Measurements from ENCODE around the gene NINJ2.

Gene NINJ2

DNA sequence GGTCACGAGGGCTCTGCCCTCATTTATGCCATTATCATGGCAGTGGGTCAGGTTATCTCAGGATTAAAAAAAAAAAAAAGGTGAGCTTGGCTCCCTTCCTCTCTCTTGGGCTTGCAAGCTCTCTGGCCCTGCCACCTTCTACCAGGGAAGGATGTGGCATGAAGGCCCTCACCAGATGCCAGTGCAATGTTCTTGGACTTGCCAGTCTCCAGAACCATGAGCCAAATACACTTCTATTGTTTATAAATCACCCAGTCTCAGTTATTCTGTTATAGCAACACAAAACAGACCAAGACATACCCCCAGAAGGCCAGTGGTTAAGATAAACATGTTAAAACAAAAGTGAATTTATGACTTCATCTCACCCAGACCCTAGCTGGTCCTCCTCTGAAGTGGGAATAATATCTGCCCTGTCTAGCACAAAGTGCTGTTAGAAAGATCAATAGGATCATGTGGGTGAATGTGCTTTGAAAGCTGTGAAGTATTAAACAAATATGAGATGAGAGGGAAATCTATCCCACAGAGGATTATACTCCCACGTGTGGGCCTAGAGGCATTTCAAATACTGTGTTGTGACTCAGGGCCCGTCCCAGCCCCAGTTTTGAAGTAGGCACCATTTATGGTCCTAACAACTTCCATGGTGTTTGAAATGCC lies 88.6 kb downstream of the NINJ2 start:
- no peak overlapping the region for H3K27ac ChIP-seq
- TF ChIP-seq CTCF (conservative IDR thresholded peaks at IDR 0.05), result no peak

GRCh38 chr12:573232-573631 lies 90.0 kb downstream of the NINJ2 start:
- H3K27ac ChIP-seq, result no peak overlapping the region
- TF ChIP-seq CTCF (conservative IDR thresholded peaks at IDR 0.05), result no peak

GRCh38 chr12:572532-572899 lies 90.7 kb downstream of the NINJ2 start:
- TF ChIP-seq CTCF (conservative IDR thresholded peaks at IDR 0.05), result no peak

GRCh38 chr12:571795-572531 lies 91.3 kb downstream of the NINJ2 start:
- TF ChIP-seq CTCF (conservative IDR thresholded peaks at IDR 0.05), result no peak
- peak overlapping the region; percentile 53 for H3K27ac ChIP-seq

More at GRCh38 chr12:572532-572899, 90.7 kb downstream of the NINJ2 start:
- H3K27ac ChIP-seq, result no peak overlapping the region

GRCh38 chr12:570921-571794 lies 92.1 kb downstream of the NINJ2 start:
- no peak for TF ChIP-seq CTCF (conservative IDR thresholded peaks at IDR 0.05)
- H3K27ac ChIP-seq, result peak overlapping the region; percentile 53

GRCh38 chr12:570435-570920 lies 92.8 kb downstream of the NINJ2 start:
- no peak for TF ChIP-seq CTCF (conservative IDR thresholded peaks at IDR 0.05)
- peak overlapping the region; percentile 53; the same call in 1 of the 2 replicates for H3K27ac ChIP-seq

All from VCaP (cell line).